Gastroesophageal sphincter (tissue), 3 donors: ENCODE data around the gene PDLIM5.

Experiments
- CTCF ChIP-seq, 4 experiments: fragments of 200-600 bp in 2 of 4; fragments of 450-650 bp in 2 of 4; sonication (generic) in 1 of 4; IDR thresholded peaks; one replicate each; pipeline ENCODE4 v1.5.1; 2017 to 2019; ENCODE audit warnings: antibody characterized with exemption in 4 of 4, mild to moderate bottlenecking in 2 of 4, moderate library complexity in 2 of 4
- EP300 ChIP-seq: sonication (generic); formaldehyde crosslinking; IDR thresholded peaks from one replicate; pipeline ENCODE4 v1.6.1; 2017; ENCODE audit warnings: antibody characterized with exemption, mild to moderate bottlenecking
- POLR2A ChIP-seq, 2 donors: fragments of 450-650 bp; IDR thresholded peaks; one replicate each; pipeline ENCODE4 v1.6.1; 2017; ENCODE audit warnings: antibody characterized with exemption in 2 of 2, mild to moderate bottlenecking in 2 of 2, moderate library complexity in 1 of 2
- POLR2AphosphoS5 ChIP-seq: sonication (generic); formaldehyde crosslinking; IDR thresholded peaks from one replicate; pipeline ENCODE4 v1.6.1; 2017; ENCODE audit warnings: antibody characterized with exemption

DNA sequence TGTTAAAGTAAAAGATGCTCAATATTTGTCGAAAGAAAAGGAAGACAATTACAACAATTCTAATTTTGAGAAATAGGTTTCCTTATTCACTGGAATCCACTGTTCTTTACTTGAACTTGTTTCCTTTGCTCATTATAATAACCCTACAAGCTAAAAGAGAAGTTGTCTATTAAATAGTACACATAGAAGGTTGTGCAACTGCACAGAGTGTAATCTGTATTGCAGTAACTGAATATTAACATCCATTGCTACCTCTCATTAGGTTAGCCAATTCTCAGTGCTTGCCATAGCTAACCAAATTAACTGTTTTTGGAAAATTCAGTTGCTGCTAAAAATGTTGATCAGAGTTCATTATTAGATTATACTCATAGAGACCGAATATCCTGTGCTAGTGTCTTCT, 120.0 kb downstream of the PDLIM5 start:
- TF ChIP-seq CTCF (IDR thresholded peaks at IDR 0.05) (no peak), POLR2AphosphoS5 (no peak), POLR2A (IDR thresholded peaks at IDR 0.05) (no peak), EP300 (no peak)
